IPS-15b (cell line): ENCODE measurements around the gene MTA1.

Experiments
- H3K27me3 ChIP-seq: one replicate; pipeline ENCODE4 v1.6.1; 2013; ENCODE audit warnings: low read length; ENCODE audit not compliant: control insufficient read depth, insufficient read depth
- H3K36me3 ChIP-seq: one replicate; pipeline ENCODE4 v1.6.1; 2013; ENCODE audit warnings: low read length; ENCODE audit not compliant: control insufficient read depth, insufficient read depth
- H3K4me1 ChIP-seq: one replicate; pipeline ENCODE4 v1.6.1; 2013; ENCODE audit warnings: mild to moderate bottlenecking, low read length; ENCODE audit not compliant: control insufficient read depth, insufficient read depth
- H3K4me3 ChIP-seq: one replicate; pipeline ENCODE4 v1.5.1; 2013; ENCODE audit warnings: low read depth, low read length
- H3K9ac ChIP-seq: one replicate; pipeline ENCODE4 v1.6.1; 2013; ENCODE audit warnings: low read depth, mild to moderate bottlenecking, low read length
- H3K9me3 ChIP-seq: one replicate; pipeline ENCODE4 v1.6.1; 2013; ENCODE audit warnings: mild to moderate bottlenecking, low read length; ENCODE audit not compliant: control insufficient read depth, insufficient read depth

The MTA1 gene

GRCh38 chr14:105423488-105424195 is 4.0 kb downstream of the MTA1 start:
- no peak overlapping the region for H3K9ac ChIP-seq
- peaks cover 5% of the 10 kb centered on the region for H3K4me1 ChIP-seq
- H3K9me3 ChIP-seq: no peaks in the 10 kb centered on the region
- H3K27me3 ChIP-seq: no peaks in the 10 kb centered on the region
- peaks cover 15% of the 10 kb centered on the region for H3K36me3 ChIP-seq
- no peak overlapping the region for H3K4me3 ChIP-seq

DNA sequence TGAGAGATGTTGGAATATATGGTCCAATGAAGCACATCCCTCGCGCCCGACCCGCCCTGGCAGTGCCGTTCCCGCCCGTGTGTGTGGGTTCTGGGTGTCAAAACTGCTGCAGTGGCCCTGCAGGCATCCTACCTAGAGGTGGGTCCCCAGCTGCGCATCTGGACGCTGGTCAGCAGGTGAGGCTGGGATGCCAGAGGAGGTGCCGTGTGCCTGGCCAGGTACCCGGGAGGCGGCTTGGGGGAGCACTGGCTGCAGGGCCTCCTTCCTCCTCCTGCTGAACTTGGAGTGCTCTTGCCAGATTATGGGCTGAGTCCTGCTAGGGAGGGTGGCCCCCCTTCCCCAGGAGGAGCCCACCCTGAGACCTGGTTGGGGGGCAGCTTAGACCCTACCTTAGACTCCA is 5.2 kb downstream of the MTA1 start:
- peaks cover 2% of the 10 kb centered on the region for H3K4me1 ChIP-seq
- H3K9me3 ChIP-seq: no peaks in the 10 kb centered on the region
- H3K4me3 ChIP-seq: no peak overlapping the region
- no peaks in the 10 kb centered on the region for H3K27me3 ChIP-seq
- peaks cover 15% of the 10 kb centered on the region for H3K36me3 ChIP-seq
- H3K9ac ChIP-seq: no peak overlapping the region

GRCh38 chr14:105425823-105426247 is 6.2 kb downstream of the MTA1 start:
- Histone ChIP-seq H3K9ac (no peak overlapping the region), H3K27me3 (no peaks in the 10 kb centered on the region), H3K9me3 (no peaks in the 10 kb centered on the region), H3K4me3 (no peak overlapping the region), H3K4me1 (peaks cover 2% of the 10 kb centered on the region), H3K36me3 (peaks cover 15% of the 10 kb centered on the region)

DNA sequence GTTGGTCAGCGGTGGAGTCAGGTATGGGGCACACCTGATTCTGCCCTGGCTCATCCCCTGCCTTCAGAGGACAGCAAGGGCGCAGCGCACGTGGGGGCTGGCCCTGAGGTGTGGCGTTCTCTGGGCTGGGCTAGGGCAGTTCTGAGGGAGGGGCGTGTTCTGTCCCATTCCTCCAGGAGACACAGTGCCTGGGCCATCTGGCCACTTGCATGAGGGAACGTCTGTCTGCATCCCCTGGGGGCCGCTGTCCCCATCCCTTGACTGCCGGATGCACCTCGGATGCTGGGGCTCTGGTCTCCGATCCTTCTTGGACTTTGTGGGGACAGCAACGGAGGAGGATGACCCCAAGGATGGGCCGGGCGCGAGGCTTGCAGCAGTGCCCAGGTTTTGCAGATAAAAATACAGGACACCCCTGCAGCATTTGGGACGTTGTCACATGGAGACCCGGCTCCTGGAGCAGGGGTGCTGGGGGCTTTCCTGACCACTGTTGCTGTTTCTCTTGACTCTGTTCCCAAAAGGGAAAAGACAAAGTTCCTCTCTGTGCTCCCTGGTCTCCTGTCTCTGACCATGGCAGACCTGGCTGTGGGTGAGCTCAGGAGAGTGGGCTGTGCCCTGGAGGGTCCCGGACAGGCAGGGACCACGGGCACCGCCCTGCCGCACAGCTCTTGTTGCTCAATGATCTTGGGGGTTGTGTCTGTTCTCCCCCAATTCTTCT is 6.9 kb downstream of the MTA1 start:
- Histone ChIP-seq H3K9me3 (no peaks in the 10 kb centered on the region), H3K9ac (no peak overlapping the region), H3K36me3 (peaks cover 14% of the 10 kb centered on the region), H3K27me3 (no peaks in the 10 kb centered on the region), H3K4me3 (no peak overlapping the region), H3K4me1 (no peaks in the 10 kb centered on the region)

DNA sequence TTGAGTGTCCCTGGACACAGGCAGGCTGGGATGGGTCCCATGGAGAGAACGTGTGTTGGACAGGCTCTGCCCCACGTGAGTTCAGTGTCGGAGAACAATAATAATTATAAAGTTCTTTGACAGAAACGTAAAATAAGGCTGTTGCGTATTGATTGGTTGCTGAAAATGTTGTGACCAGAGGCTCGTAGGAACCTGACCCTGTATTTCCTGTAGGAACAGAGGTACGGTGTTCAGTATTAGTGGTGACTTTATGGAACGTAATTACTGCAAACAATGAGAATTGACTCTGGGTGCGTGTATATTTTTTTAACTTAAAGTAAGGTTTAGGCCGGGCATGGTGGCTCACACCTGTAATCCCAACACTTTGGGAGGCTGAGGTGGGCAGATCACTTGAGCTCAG is 7.8 kb downstream of the MTA1 start:
- no peaks in the 10 kb centered on the region for H3K27me3 ChIP-seq
- H3K9me3 ChIP-seq: no peaks in the 10 kb centered on the region
- peaks cover 10% of the 10 kb centered on the region for H3K36me3 ChIP-seq
- H3K4me3 ChIP-seq: no peak overlapping the region
- no peak overlapping the region for H3K9ac ChIP-seq
- H3K4me1 ChIP-seq: no peaks in the 10 kb centered on the region

GRCh38 chr14:105427936-105428485 is 8.4 kb downstream of the MTA1 start:
- H3K27me3 ChIP-seq: no peaks in the 10 kb centered on the region
- H3K36me3 ChIP-seq: peaks cover 10% of the 10 kb centered on the region
- no peaks in the 10 kb centered on the region for H3K9me3 ChIP-seq
- H3K4me3 ChIP-seq: no peak overlapping the region
- no peaks in the 10 kb centered on the region for H3K4me1 ChIP-seq
- H3K9ac ChIP-seq: no peak overlapping the region

DNA sequence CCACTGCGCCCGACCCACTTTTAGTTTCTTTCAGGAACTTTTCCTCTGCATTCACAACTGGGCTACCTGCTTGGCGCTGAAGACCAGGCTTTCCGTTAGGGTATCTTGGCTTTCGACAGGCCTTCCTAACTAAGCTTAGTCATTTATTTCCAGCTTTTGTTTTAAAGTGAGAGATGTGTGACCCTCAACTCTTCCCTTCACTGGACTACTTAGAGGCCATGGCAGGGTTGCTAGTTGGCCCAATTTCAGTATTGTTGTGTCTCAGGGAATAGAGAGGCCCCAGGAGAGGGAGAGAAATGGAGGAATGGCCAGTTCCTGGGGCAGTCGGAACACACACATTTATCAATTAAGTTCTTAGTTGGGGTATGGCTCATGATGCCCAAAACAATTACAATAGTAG is 10.4 kb downstream of the MTA1 start:
- no peaks in the 10 kb centered on the region for H3K4me1 ChIP-seq
- no peak overlapping the region for H3K9ac ChIP-seq
- peaks cover 4% of the 10 kb centered on the region for H3K36me3 ChIP-seq
- no peak overlapping the region for H3K4me3 ChIP-seq
- H3K27me3 ChIP-seq: no peaks in the 10 kb centered on the region
- no peaks in the 10 kb centered on the region for H3K9me3 ChIP-seq

GRCh38 chr14:105430565-105430964 is 10.9 kb downstream of the MTA1 start:
- Histone ChIP-seq H3K4me1 (no peaks in the 10 kb centered on the region), H3K36me3 (peaks cover 3% of the 10 kb centered on the region), H3K27me3 (no peaks in the 10 kb centered on the region), H3K9ac (no peak overlapping the region), H3K9me3 (no peaks in the 10 kb centered on the region), H3K4me3 (no peak overlapping the region)

- H3K36me3 ChIP-seq: peaks cover 3% of the 10 kb centered on the region
- no peaks in the 10 kb centered on the region for H3K4me1 ChIP-seq
- H3K9me3 ChIP-seq: no peaks in the 10 kb centered on the region
- no peak overlapping the region for H3K4me3 ChIP-seq
- no peak overlapping the region for H3K9ac ChIP-seq
- no peaks in the 10 kb centered on the region for H3K27me3 ChIP-seq
Measured at GRCh38 chr14:105431256-105431655, 11.6 kb downstream of the MTA1 start.

GRCh38 chr14:105432657-105433056 is 13.0 kb downstream of the MTA1 start:
- Histone ChIP-seq H3K4me3 (no peak overlapping the region), H3K36me3 (peaks cover 7% of the 10 kb centered on the region), H3K9ac (no peak overlapping the region), H3K27me3 (no peaks in the 10 kb centered on the region), H3K4me1 (no peaks in the 10 kb centered on the region), H3K9me3 (no peaks in the 10 kb centered on the region)

GRCh38 chr14:105433161-105433605 is 13.6 kb downstream of the MTA1 start:
- H3K4me3 ChIP-seq: no peak overlapping the region
- H3K36me3 ChIP-seq: peaks cover 7% of the 10 kb centered on the region
- no peaks in the 10 kb centered on the region for H3K27me3 ChIP-seq
- no peak overlapping the region for H3K9ac ChIP-seq
- H3K4me1 ChIP-seq: no peaks in the 10 kb centered on the region
- no peaks in the 10 kb centered on the region for H3K9me3 ChIP-seq

- H3K27me3 ChIP-seq: no peaks in the 10 kb centered on the region
- H3K4me3 ChIP-seq: no peak overlapping the region
- H3K36me3 ChIP-seq: peaks cover 18% of the 10 kb centered on the region
- H3K9me3 ChIP-seq: no peaks in the 10 kb centered on the region
- no peaks in the 10 kb centered on the region for H3K4me1 ChIP-seq
- no peak overlapping the region for H3K9ac ChIP-seq
Measured at GRCh38 chr14:105436402-105436801, 16.8 kb downstream of the MTA1 start.
